HS-27A (cell line): Measurements from ENCODE around the gene UBA3.

Experiments used
- DNase-seq: peaks from one replicate; pipeline ENCODE4 v3.0.0-alpha.2; 2012; ENCODE audit warnings: low read depth, missing footprints

UBA3 gene

GRCh38 chr3:69012100-69012799 is 67.9 kb downstream of the UBA3 start:
- DNase-seq: no peak

- no peak for DNase-seq
These were observed 69.0 kb downstream of the UBA3 start for GRCh38 chr3:69011096-69011730.

- no peak for DNase-seq
These were observed 70.4 kb downstream of the UBA3 start for GRCh38 chr3:69009559-69010410.

- DNase-seq: no peak
These were observed 71.2 kb downstream of the UBA3 start for GRCh38 chr3:69008980-69009379.

GRCh38 chr3:69005791-69006482 is 74.2 kb downstream of the UBA3 start:
- no peak for DNase-seq

- no peak for DNase-seq
These were observed 74.9 kb downstream of the UBA3 start for GRCh38 chr3:69005071-69005790.
